ENCODE results near the gene CMSS1. TPM values are rescaled to one million over a fixed set of nuclear protein-coding genes. Genes with fewer than 3 reads are reported as not detected.

CMSS1 gene
- total and polyA plus RNA-seq, 2 donors (not counting 1 experiment from before 2014, with no cell fraction given) = 7.3 to 22.8 TPM

DNA sequence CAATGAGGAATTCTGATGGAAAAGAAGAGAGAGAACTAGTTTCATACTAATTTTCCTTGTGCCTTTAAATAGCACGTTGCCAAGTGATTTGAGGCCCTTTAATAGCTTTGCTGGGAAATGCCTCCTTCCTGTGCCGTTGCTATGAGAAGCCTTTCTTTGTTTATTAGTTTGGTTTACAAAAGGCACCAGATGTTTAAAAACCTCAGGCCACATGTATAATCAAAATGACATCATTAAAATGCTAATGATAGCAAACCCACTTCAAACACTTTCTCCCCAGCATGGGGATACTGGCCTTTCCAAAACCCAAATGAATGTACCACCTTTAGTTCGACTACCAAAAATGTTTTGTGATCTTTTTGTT lies 393.1 kb downstream of the CMSS1 start:
- no peak overlapping the region for H3K4me3 Mint-ChIP-seq
- ChIA-PET CTCF (no interaction called here), POLR2A (no interaction called here)
- WGBS (ENCODE audit: insufficient coverage) = no CpG with 5 or more reads among the region's 3 CpGs
- Histone ChIP-seq H3K4me3 (ENCODE audit: control extremely low read depth in 1 of 5, extremely low read depth in 1 of 5, insufficient read depth in 1 of 5, low read depth in 2 of 5, low read length in 4 of 5) (no peak overlapping the region), H2AFZ (ENCODE audit: insufficient read depth, low read depth, low read length, poor library complexity, severe bottlenecking) (peak overlapping the region; percentile 59), H3K9me3 (ENCODE audit: control extremely low read depth in 1 of 3, control insufficient read depth in 2 of 3, insufficient read depth in 1 of 3, low read length in 2 of 3) (no peaks in the 10 kb centered on the region), H3K4me1 (ENCODE audit: control insufficient read depth in 2 of 2, insufficient read depth in 2 of 2, low read length in 2 of 2) (peaks cover 0 to 2% of the 10 kb centered on the region in 2 donors), H3K79me2 (ENCODE audit: control insufficient read depth, insufficient read depth, low read length) (no peaks in the 10 kb centered on the region), H3K4me2 (replicated peaks; ENCODE audit: low read depth, low read length, poor library complexity, severe bottlenecking) (no peak overlapping the region), H3K27ac (ENCODE audit: low read length in 2 of 2) (no peak overlapping the region), H3K36me3 (replicated peaks in 1 of 2; ENCODE audit: control extremely low read depth in 1 of 2, control insufficient read depth in 1 of 2, extremely low read depth in 1 of 2, insufficient read depth in 2 of 2, low read length in 1 of 2) (no peaks in the 10 kb centered on the region), H4K20me1 (ENCODE audit: control insufficient read depth, insufficient read depth, low read length, poor library complexity, severe bottlenecking) (no peaks in the 10 kb centered on the region), H3K27me3 (replicated peaks in 1 of 4; ENCODE audit: control extremely low read depth in 1 of 4, control insufficient read depth in 3 of 4, insufficient read depth in 4 of 4, low read length in 3 of 4) (no peaks in the 10 kb centered on the region), H3K9ac (ENCODE audit: low read length) (peak overlapping the region; percentile 8)
- DNase-seq = no peak
- intact Hi-C loops (cut with micrococcal nuclease) = no loop called here
- TF ChIP-seq, protein P1, sequence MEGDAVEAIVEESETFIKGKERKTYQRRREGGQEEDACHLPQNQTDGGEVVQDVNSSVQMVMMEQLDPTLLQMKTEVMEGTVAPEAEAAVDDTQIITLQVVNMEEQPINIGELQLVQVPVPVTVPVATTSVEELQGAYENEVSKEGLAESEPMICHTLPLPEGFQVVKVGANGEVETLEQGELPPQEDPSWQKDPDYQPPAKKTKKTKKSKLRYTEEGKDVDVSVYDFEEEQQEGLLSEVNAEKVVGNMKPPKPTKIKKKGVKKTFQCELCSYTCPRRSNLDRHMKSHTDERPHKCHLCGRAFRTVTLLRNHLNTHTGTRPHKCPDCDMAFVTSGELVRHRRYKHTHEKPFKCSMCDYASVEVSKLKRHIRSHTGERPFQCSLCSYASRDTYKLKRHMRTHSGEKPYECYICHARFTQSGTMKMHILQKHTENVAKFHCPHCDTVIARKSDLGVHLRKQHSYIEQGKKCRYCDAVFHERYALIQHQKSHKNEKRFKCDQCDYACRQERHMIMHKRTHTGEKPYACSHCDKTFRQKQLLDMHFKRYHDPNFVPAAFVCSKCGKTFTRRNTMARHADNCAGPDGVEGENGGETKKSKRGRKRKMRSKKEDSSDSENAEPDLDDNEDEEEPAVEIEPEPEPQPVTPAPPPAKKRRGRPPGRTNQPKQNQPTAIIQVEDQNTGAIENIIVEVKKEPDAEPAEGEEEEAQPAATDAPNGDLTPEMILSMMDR (IDR thresholded peaks at IDR 0.05) = no peak
- TF ChIP-seq EZH2 (IDR thresholded peaks at IDR 0.05; ENCODE audit: borderline replicate concordance, insufficient read depth, low read depth, low read length, poor library complexity, severe bottlenecking) = no peak
- no peak for ATAC-seq (ENCODE audit: low read depth)
- H3K9me3 Mint-ChIP-seq (ENCODE audit: insufficient read depth) = no peaks in the 10 kb centered on the region
- no peak overlapping the region for H3K27ac Mint-ChIP-seq
- no peaks in the 10 kb centered on the region for H3K27me3 Mint-ChIP-seq
- H3K4me1 Mint-ChIP-seq = peaks cover 7% of the 10 kb centered on the region

DNA sequence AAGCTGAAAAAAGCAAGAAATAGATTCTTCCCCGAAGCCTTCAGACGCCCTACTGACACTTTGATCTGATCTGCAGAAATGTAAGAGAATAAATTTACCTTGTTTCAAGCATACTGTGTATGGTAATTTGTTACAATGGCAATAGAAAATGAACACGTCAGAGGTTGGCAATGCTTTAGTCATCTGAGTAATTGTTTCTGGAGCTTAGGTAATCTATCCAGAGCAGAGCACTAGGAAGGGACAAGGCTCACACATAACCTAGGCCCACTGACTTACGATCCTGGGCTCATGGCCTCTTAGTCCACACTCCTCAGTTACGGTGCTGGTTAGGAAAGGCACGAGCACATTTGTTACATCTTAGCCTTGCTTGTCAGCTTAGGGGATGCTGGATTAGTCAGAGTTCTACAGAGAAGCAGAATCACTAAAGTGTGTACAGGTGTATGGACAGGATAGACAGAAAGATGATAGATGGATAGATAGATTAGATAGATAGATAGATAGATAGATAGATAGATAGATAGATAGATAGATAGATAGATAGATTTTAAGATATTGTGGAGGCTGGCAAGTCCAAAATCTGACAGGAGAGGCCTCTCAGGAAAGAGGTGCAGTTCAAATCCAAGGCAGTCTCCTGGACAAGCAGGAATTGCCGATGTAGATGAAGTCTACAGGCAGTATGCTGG lies 396.4 kb downstream of the CMSS1 start:
- no peak overlapping the region for H2AFZ ChIP-seq (ENCODE audit: insufficient read depth, low read depth, low read length, poor library complexity, severe bottlenecking)
- H3K4me1 ChIP-seq (ENCODE audit: control insufficient read depth in 2 of 2, insufficient read depth in 2 of 2, low read length in 2 of 2) = peaks cover 0 to 2% of the 10 kb centered on the region in 2 donors
- H3K27ac Mint-ChIP-seq = no peak overlapping the region
- H3K4me1 Mint-ChIP-seq = peaks cover 7% of the 10 kb centered on the region
- no peak overlapping the region for H3K27ac ChIP-seq (ENCODE audit: low read length in 2 of 2)
- H3K4me2 ChIP-seq (replicated peaks; ENCODE audit: low read depth, low read length, poor library complexity, severe bottlenecking) = no peak overlapping the region
- CTCF ChIA-PET = no interaction called here
- H3K36me3 ChIP-seq (replicated peaks in 1 of 2; ENCODE audit: control extremely low read depth in 1 of 2, control insufficient read depth in 1 of 2, extremely low read depth in 1 of 2, insufficient read depth in 2 of 2, low read length in 1 of 2) = no peaks in the 10 kb centered on the region
- peaks cover 0 to 5% (median 2%) of the 10 kb centered on the region in 4 experiments for H3K27me3 ChIP-seq (replicated peaks in 1 of 4; ENCODE audit: control extremely low read depth in 1 of 4, control insufficient read depth in 3 of 4, insufficient read depth in 4 of 4, low read length in 3 of 4)
- H3K27me3 Mint-ChIP-seq = peaks cover 15% of the 10 kb centered on the region
- ATAC-seq (ENCODE audit: low read depth) = no peak
- H3K9me3 ChIP-seq (ENCODE audit: control extremely low read depth in 1 of 3, control insufficient read depth in 2 of 3, insufficient read depth in 1 of 3, low read length in 2 of 3) = peaks cover 0 to 1% (median 0%) of the 10 kb centered on the region in 3 donors
- no peak for TF ChIP-seq EZH2 (IDR thresholded peaks at IDR 0.05; ENCODE audit: borderline replicate concordance, insufficient read depth, low read depth, low read length, poor library complexity, severe bottlenecking)
- TF ChIP-seq, protein P1 (IDR thresholded peaks at IDR 0.05) = no peak
- intact Hi-C loops (cut with micrococcal nuclease) = no loop called here
- no peak overlapping the region for H3K4me3 Mint-ChIP-seq
- WGBS (ENCODE audit: insufficient coverage) = 96% methylated on average over 5 of the region's 7 CpGs
- peaks cover 3% of the 10 kb centered on the region for H3K9me3 Mint-ChIP-seq (ENCODE audit: insufficient read depth)
- no peaks in the 10 kb centered on the region for H3K79me2 ChIP-seq (ENCODE audit: control insufficient read depth, insufficient read depth, low read length)
- H3K9ac ChIP-seq (ENCODE audit: low read length) = no peak overlapping the region
- POLR2A ChIA-PET = no interaction called here
- no peak overlapping the region for H3K4me3 ChIP-seq (ENCODE audit: control extremely low read depth in 1 of 5, extremely low read depth in 1 of 5, insufficient read depth in 1 of 5, low read depth in 2 of 5, low read length in 4 of 5)
- no peak for DNase-seq
- no peaks in the 10 kb centered on the region for H4K20me1 ChIP-seq (ENCODE audit: control insufficient read depth, insufficient read depth, low read length, poor library complexity, severe bottlenecking)

Data from B cell (primary cell).